HG02763 (cell line): ENCODE measurements around the gene IDUA.

Experiments
- ATAC-seq: cut with Tn5 transposase; IDR thresholded peaks from one replicate; pipeline ENCODE4 v1.9.1; 2021; ENCODE audit warnings: mild to moderate bottlenecking, moderate library complexity; ENCODE audit not compliant: unreplicated experiment

IDUA gene

GRCh38 chr4:955931-956381 lies 30.9 kb upstream of the IDUA start:
- ATAC-seq, result no peak

GRCh38 chr4:956531-957230 lies 30.2 kb upstream of the IDUA start:
- no peak for ATAC-seq

- no peak for ATAC-seq
Measured at GRCh38 chr4:957231-957580, 29.6 kb upstream of the IDUA start.

GRCh38 chr4:957581-958313 lies 29.1 kb upstream of the IDUA start:
- ATAC-seq, result no peak

GRCh38 chr4:958314-958665 lies 28.6 kb upstream of the IDUA start:
- no peak for ATAC-seq

GRCh38 chr4:958696-959337 lies 28.0 kb upstream of the IDUA start:
- no peak for ATAC-seq

- ATAC-seq, result no peak
Measured at GRCh38 chr4:959338-960139, 27.3 kb upstream of the IDUA start.

GRCh38 chr4:960140-960635 lies 26.7 kb upstream of the IDUA start:
- ATAC-seq, result no peak

- no peak for ATAC-seq
Measured at GRCh38 chr4:960636-961350, 26.1 kb upstream of the IDUA start.

GRCh38 chr4:961351-962230 lies 25.3 kb upstream of the IDUA start:
- no peak for ATAC-seq

- no peak for ATAC-seq
Measured at GRCh38 chr4:962231-963208, 24.3 kb upstream of the IDUA start.

GRCh38 chr4:963276-964225 lies 23.3 kb upstream of the IDUA start:
- ATAC-seq, result no peak

GRCh38 chr4:964346-965025 lies 22.4 kb upstream of the IDUA start:
- no peak for ATAC-seq

- no peak for ATAC-seq
Measured at GRCh38 chr4:965048-965765, 21.6 kb upstream of the IDUA start.

- ATAC-seq, result no peak
Measured at GRCh38 chr4:965766-966134, 21.1 kb upstream of the IDUA start.
